ENCODE measurements around the gene TMEM115.
"Not testable (repeated sequence)": the region's sequence is repeated elsewhere in the genome, so short reads cannot be mapped to it uniquely, and the experiment has no call there.

Gene TMEM115

DNA sequence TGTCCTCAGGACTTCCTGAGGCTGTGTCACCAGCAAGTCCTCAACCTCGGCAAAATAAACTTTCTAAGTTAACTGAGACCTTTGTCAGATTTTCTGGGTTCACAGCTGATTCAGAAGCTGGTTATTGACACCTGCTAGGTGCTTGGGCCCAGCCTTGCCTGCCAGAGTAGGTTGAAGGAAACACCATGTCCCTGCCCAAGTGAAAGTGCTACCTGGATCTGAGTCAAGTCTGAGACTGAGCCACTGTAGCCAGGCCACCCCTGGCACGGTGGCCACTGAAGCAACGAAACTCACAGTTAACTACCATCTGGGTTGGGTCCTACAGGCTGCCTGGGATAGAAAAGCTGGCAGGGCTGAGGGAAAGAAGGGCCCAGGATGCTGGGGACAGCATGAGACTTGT, 45.0 kb downstream of the TMEM115 start:
- DNase-seq: no peak

DNA sequence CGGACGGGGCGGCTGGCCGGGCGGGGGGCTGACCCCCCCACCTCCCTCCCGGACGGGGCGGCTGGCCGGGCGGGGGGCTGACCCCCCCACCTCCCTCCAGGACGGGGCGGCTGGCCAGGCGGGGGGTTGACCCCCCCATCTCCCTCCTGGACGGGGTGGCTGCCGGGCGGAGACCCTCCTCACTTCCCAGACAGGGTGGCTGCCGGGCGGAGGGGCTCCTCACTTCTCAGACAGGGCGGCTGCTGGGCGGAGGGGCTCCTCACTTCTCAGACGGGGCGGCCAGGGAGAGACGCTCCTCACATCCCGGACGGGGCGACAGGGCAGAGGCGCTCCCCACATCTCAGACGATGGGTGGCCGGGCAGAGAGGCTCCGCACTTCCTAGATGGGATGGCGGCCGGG, 47.3 kb downstream of the TMEM115 start:
- not testable (repeated sequence) for DNase-seq
